H9 (cell line): ENCODE data around the gene SLC35A5. TPM values are rescaled to one million over a fixed set of nuclear protein-coding genes. Genes with fewer than 3 reads are reported as not detected.

Experiments used
- DNase-seq: peaks from one replicate; pipeline ENCODE4 v3.0.0-alpha.2; 2017
- H2AFZ ChIP-seq: one replicate; pipeline ENCODE4 v1.6.1; 2013; ENCODE audit warnings: mild to moderate bottlenecking, low read length, control low read depth, moderate library complexity
- H2AK5ac ChIP-seq: 2 replicates; pipeline ENCODE4 v1.6.1; 2013; ENCODE audit warnings: low read length, control low read depth, mixed read lengths; ENCODE audit not compliant: insufficient read length
- H2BK120ac ChIP-seq: one replicate; pipeline ENCODE4 v1.6.1; 2013; ENCODE audit warnings: low read depth, mild to moderate bottlenecking, low read length, control low read depth, inconsistent platforms; ENCODE audit not compliant: poor library complexity, severe bottlenecking
- H2BK12ac ChIP-seq: 2 replicates; pipeline ENCODE4 v1.6.1; 2013; ENCODE audit warnings: low read length, control low read depth, mixed read lengths, low read depth; ENCODE audit not compliant: insufficient read length
- H2BK15ac ChIP-seq: 2 replicates; pipeline ENCODE4 v1.6.1; 2013; ENCODE audit warnings: low read depth, low read length, control low read depth
- H2BK20ac ChIP-seq: one replicate; pipeline ENCODE4 v1.6.1; 2013; ENCODE audit warnings: low read depth, mild to moderate bottlenecking, low read length, control low read depth, inconsistent platforms; ENCODE audit not compliant: poor library complexity, severe bottlenecking
- H2BK5ac ChIP-seq: 2 replicates; pipeline ENCODE4 v1.6.1; 2013; ENCODE audit warnings: low read length, control low read depth, mixed read lengths; ENCODE audit not compliant: insufficient read length
- H3K14ac ChIP-seq: 2 replicates; pipeline ENCODE4 v1.6.1; 2013; ENCODE audit warnings: low read length, control low read depth; ENCODE audit not compliant: insufficient read depth
- H3K18ac ChIP-seq: 2 replicates; pipeline ENCODE4 v1.6.1; 2013; ENCODE audit warnings: low read depth, mild to moderate bottlenecking, mixed read lengths, low read length, control low read depth; ENCODE audit not compliant: insufficient read length
- H3K23ac ChIP-seq: 2 replicates; pipeline ENCODE4 v1.6.1; 2013; ENCODE audit warnings: low read length, control low read depth, mixed read lengths, low read depth; ENCODE audit not compliant: insufficient read length
- H3K23me2 ChIP-seq: 2 replicates; pipeline ENCODE4 v1.6.1; 2013; ENCODE audit warnings: low read depth, mild to moderate bottlenecking, mixed read lengths, low read length, control low read depth; ENCODE audit not compliant: insufficient read length, poor library complexity, severe bottlenecking
- H3K27ac ChIP-seq: 2 replicates; pipeline ENCODE4 v1.5.1; 2013; ENCODE audit warnings: low read length, control low read depth, mixed read lengths, low read depth; ENCODE audit not compliant: insufficient read length
- H3K27me3 ChIP-seq: 2 replicates; pipeline ENCODE4 v1.6.1; 2013; ENCODE audit warnings: low read length, control low read depth, inconsistent platforms; ENCODE audit not compliant: insufficient read depth
- H3K4ac ChIP-seq: 2 replicates; pipeline ENCODE4 v1.6.1; 2013; ENCODE audit warnings: low read depth, mild to moderate bottlenecking, control low read depth, inconsistent platforms, low read length, moderate library complexity
- H3K4me1 ChIP-seq: 2 replicates; pipeline ENCODE4 v1.6.1; 2013; ENCODE audit warnings: low read length, control low read depth, inconsistent platforms; ENCODE audit not compliant: insufficient read depth
- H3K4me2 ChIP-seq: 2 replicates; pipeline ENCODE4 v1.6.1; 2013; ENCODE audit warnings: low read length, control low read depth, mixed read lengths; ENCODE audit not compliant: insufficient read length, insufficient read depth
- H3K56ac ChIP-seq: 2 replicates; pipeline ENCODE4 v1.6.1; 2013; ENCODE audit warnings: low read depth, mild to moderate bottlenecking, mixed read lengths, low read length, control low read depth; ENCODE audit not compliant: insufficient read length
- H3K79me1 ChIP-seq: 2 replicates; pipeline ENCODE4 v1.6.1; 2013; ENCODE audit warnings: low read depth, mild to moderate bottlenecking, moderate library complexity, low read length, control low read depth, inconsistent platforms; ENCODE audit not compliant: insufficient read depth, poor library complexity, severe bottlenecking
- H3K79me2 ChIP-seq: 2 replicates; pipeline ENCODE4 v1.6.1; 2013; ENCODE audit warnings: low read length, control low read depth, inconsistent platforms; ENCODE audit not compliant: insufficient read depth
- H3K9ac ChIP-seq: 2 replicates; pipeline ENCODE4 v1.6.1; 2013; ENCODE audit warnings: low read length, control low read depth, mixed read lengths; ENCODE audit not compliant: insufficient read length; ENCODE audit errors: extremely low read depth
- H3K9me3 ChIP-seq: one replicate; pipeline ENCODE4 v1.6.1; 2013; ENCODE audit warnings: low read depth, low read length, inconsistent platforms; ENCODE audit not compliant: control insufficient read depth
- H3T11ph ChIP-seq: one replicate; pipeline ENCODE4 v1.6.1; 2013; ENCODE audit warnings: mild to moderate bottlenecking, low read length, control low read depth, inconsistent platforms
- H4K20me1 ChIP-seq: one replicate; pipeline ENCODE4 v1.6.1; 2013; ENCODE audit not compliant: control insufficient read depth, insufficient read length, insufficient read depth
- H4K5ac ChIP-seq: 2 replicates; pipeline ENCODE4 v1.6.1; 2013; ENCODE audit warnings: low read depth, mild to moderate bottlenecking, mixed read lengths, low read length, control low read depth; ENCODE audit not compliant: insufficient read length
- H4K8ac ChIP-seq: replicated peaks from 2 replicates; pipeline ENCODE4 v1.6.1; 2013; ENCODE audit warnings: low read length, control low read depth, mixed read lengths, low read depth; ENCODE audit not compliant: insufficient read length
- H4K91ac ChIP-seq: 2 replicates; pipeline ENCODE4 v1.6.1; 2013; ENCODE audit warnings: low read depth, mild to moderate bottlenecking, moderate library complexity, mixed read lengths, low read length, control low read depth; ENCODE audit not compliant: insufficient read length
- H3K27ac Mint-ChIP-seq, 3 experiments: 2 replicates in 2 of 3; 3 replicates in 1 of 3; pipeline ENCODE4 v1.8.0; 2020 to 2021; ENCODE audit warnings: mixed read lengths in 3 of 3, mild to moderate bottlenecking in 1 of 3, moderate library complexity in 1 of 3
- H3K27me3 Mint-ChIP-seq: 2 replicates; pipeline ENCODE4 v1.8.0; 2021; ENCODE audit warnings: low read depth, mild to moderate bottlenecking, moderate library complexity, mixed read lengths
- H3K36me3 Mint-ChIP-seq, 3 experiments: 2 replicates in 2 of 3; 3 replicates in 1 of 3; pipeline ENCODE4 v1.8.0; 2020 to 2021; ENCODE audit warnings: low read depth in 3 of 3, mixed read lengths in 3 of 3; ENCODE audit not compliant: insufficient read depth in 1 of 3
- H3K4me1 Mint-ChIP-seq, 2 experiments: 2 replicates each; pipeline ENCODE4 v1.8.0; 2020; ENCODE audit warnings: mixed read lengths in 2 of 2
- H3K4me3 Mint-ChIP-seq, 2 experiments: 2 replicates in 1 of 2; 3 replicates in 1 of 2; pipeline ENCODE4 v1.8.0; 2020 to 2021; ENCODE audit warnings: mild to moderate bottlenecking in 2 of 2, mixed read lengths in 2 of 2, moderate library complexity in 1 of 2
- H3K9me3 Mint-ChIP-seq, 2 experiments: 2 replicates in 1 of 2; 3 replicates in 1 of 2; pipeline ENCODE4 v1.8.0; 2020; ENCODE audit warnings: mild to moderate bottlenecking in 2 of 2, mixed read lengths in 2 of 2, moderate library complexity in 1 of 2
- CTCF ChIP-seq: fragments of 200-600 bp; sonication (generic); conservative IDR thresholded peaks from 3 replicates; pipeline ENCODE4 v1.8.0; 2021; ENCODE audit warnings: antibody characterized with exemption, mild to moderate bottlenecking
- WGBS: extraction: QIAGEN DNeasy Blood & Tissue Kit; methylation state at CpG from one replicate; pipeline ENCODE4 v1.1.7; 2013; ENCODE audit warnings: missing lambda C conversion rate, low lambda C conversion rate, mixed read lengths; ENCODE audit not compliant: insufficient read length; ENCODE audit errors: extremely low coverage; 5-methylcytosine and 5-hydroxymethylcytosine counted together
- total RNA-seq: library from RNA; stranded (reverse); gene quantifications from 2 replicates; pipeline ENCODE4 v1.2.1, GENCODE V29; 2021

SLC35A5 gene
- total RNA-seq, 1 experiment from 2014 or later: 40.0 TPM

- Histone ChIP-seq H2AK5ac (no peak overlapping the region), H2BK120ac (no peak overlapping the region), H4K20me1 (no peaks in the 10 kb centered on the region), H3K4ac (no peak overlapping the region), H3K14ac (no peak overlapping the region), H3K23me2 (no peaks in the 10 kb centered on the region), H2BK5ac (no peak overlapping the region), H2AFZ (no peak overlapping the region), H3K56ac (no peak overlapping the region), H3K4me2 (no peak overlapping the region), H4K8ac (no peak overlapping the region), H3K27ac (no peak overlapping the region), H2BK15ac (no peak overlapping the region), H3K23ac (no peak overlapping the region), H3K4me1 (no peaks in the 10 kb centered on the region), H3K27me3 (no peaks in the 10 kb centered on the region), H3K79me2 (no peaks in the 10 kb centered on the region), H4K91ac (no peak overlapping the region), H3K18ac (no peak overlapping the region), H2BK12ac (no peak overlapping the region), H2BK20ac (no peak overlapping the region), H3K9me3 (no peaks in the 10 kb centered on the region), H3K79me1 (no peaks in the 10 kb centered on the region), H3K9ac (no peak overlapping the region), H4K5ac (no peak overlapping the region), H3T11ph (no peak overlapping the region)
- Mint-ChIP-seq H3K4me1 (no peaks in the 10 kb centered on the region), H3K27me3 (no peaks in the 10 kb centered on the region), H3K4me3 (no peak overlapping the region), H3K36me3 (peaks cover 13 to 59% (median 49%) of the 10 kb centered on the region in 3 experiments; a peak in 5 of 7 replicates), H3K9me3 (no peaks in the 10 kb centered on the region), H3K27ac (no peak overlapping the region; a peak in 1 of 7 replicates)
- WGBS: no CpG with 5 or more reads among the region's 1 CpG
- no peak for TF ChIP-seq CTCF
- DNase-seq: no peak
Observed at GRCh38 chr3:112572701-112573100, 10.9 kb downstream of the SLC35A5 start.
